Hepatocyte (in vitro differentiated cells): ENCODE measurements around the gene WDR73.

Experiments used
- CTCF ChIP-seq: fragments of 200-600 bp; sonication (generic); IDR thresholded peaks from 2 replicates; pipeline ENCODE4 v1.5.1; 2016; ENCODE audit warnings: antibody characterized with exemption, mild to moderate bottlenecking; ENCODE audit not compliant: poor library complexity
- EZH2 ChIP-seq: fragments of 200-600 bp; sonication (generic); IDR thresholded peaks from 2 replicates; pipeline ENCODE4 v1.6.1; 2016; ENCODE audit warnings: antibody characterized with exemption, mild to moderate bottlenecking, borderline replicate concordance
- EZH2phosphoT487 ChIP-seq: fragments of 200-600 bp; sonication (generic); IDR thresholded peaks from one replicate; pipeline ENCODE4 v1.6.1; 2018; ENCODE audit warnings: antibody characterized with exemption, mild to moderate bottlenecking, low read depth, moderate library complexity; ENCODE audit not compliant: unreplicated experiment, severe bottlenecking

GRCh38 chr15:84616235-84616634 is 37.8 kb downstream of the WDR73 start:
- no peak for TF ChIP-seq CTCF
- no peak for TF ChIP-seq EZH2
- no peak for TF ChIP-seq EZH2phosphoT487
